CD14-positive monocyte (primary cell): Measurements from ENCODE around the gene GRIK3. TPM values are rescaled to one million over a fixed set of nuclear protein-coding genes. Genes with fewer than 3 reads are reported as not detected.
A peak's percentile ranks its signal among the peaks of the same experiment; 100 is the strongest.
"Not testable (repeated sequence)": the region's sequence is repeated elsewhere in the genome, so short reads cannot be mapped to it uniquely, and the experiment has no call there.

ENCODE experiments used
- DNase-seq, 3 donors: peaks; one replicate each; pipeline ENCODE4 v3.0.0-alpha.2; 2011 to 2022
- H2AFZ ChIP-seq: 2 replicates; pipeline ENCODE4 v1.6.0; 2012; ENCODE audit warnings: mild to moderate bottlenecking, low read depth, low read length, inconsistent platforms; ENCODE audit not compliant: insufficient read depth, poor library complexity, severe bottlenecking
- H3K27ac ChIP-seq, 2 donors: 1 replicate in 1 of 2; 2 replicates in 1 of 2; pipeline ENCODE4 v1.5.1; 2012 to 2013; ENCODE audit warnings: low read length in 2 of 2, control low read depth in 1 of 2, inconsistent platforms in 1 of 2, low read depth in 1 of 2, mild to moderate bottlenecking in 1 of 2
- H3K27me3 ChIP-seq, 2 donors: one replicate each; pipeline versions ENCODE4 v1.6.0 to v1.6.1; 2011 to 2013; ENCODE audit warnings: low read length in 2 of 2; ENCODE audit not compliant: control insufficient read depth in 2 of 2, insufficient read depth in 2 of 2
- H3K36me3 ChIP-seq, 2 donors: replicated peaks in 1 of 2; 1 replicate in 1 of 2; 2 replicates in 1 of 2; pipeline versions ENCODE4 v1.5.1 to v1.6.1; 2012 to 2013; ENCODE audit warnings: low read length in 2 of 2, control low read depth in 1 of 2, inconsistent platforms in 1 of 2, mild to moderate bottlenecking in 1 of 2; ENCODE audit not compliant: insufficient read depth in 2 of 2, control insufficient read depth in 1 of 2
- H3K4me1 ChIP-seq, 2 donors: 1 replicate in 1 of 2; 2 replicates in 1 of 2; pipeline versions ENCODE4 v1.5.1 to v1.6.1; 2012 to 2013; ENCODE audit warnings: low read length in 2 of 2, control low read depth in 1 of 2, inconsistent platforms in 1 of 2, mild to moderate bottlenecking in 1 of 2, moderate library complexity in 1 of 2; ENCODE audit not compliant: insufficient read depth in 2 of 2, control insufficient read depth in 1 of 2
- H3K4me2 ChIP-seq: replicated peaks from 2 replicates; pipeline ENCODE3; 2012; ENCODE audit warnings: low read length, moderate library complexity, mild to moderate bottlenecking; ENCODE audit not compliant: poor library complexity, severe bottlenecking; ENCODE audit errors: extremely low read depth
- H3K4me3 ChIP-seq, 3 experiments: fragments of 200-600 bp in 1 of 3; sonication (generic) in 1 of 3; replicated peaks in 1 of 3; 1 replicate in 2 of 3; 2 replicates in 1 of 3; pipeline ENCODE4 v1.5.1; 2011 to 2013; ENCODE audit warnings: low read length in 3 of 3, mild to moderate bottlenecking in 3 of 3, control low read depth in 2 of 3, low read depth in 2 of 3, inconsistent platforms in 1 of 3, moderate library complexity in 1 of 3
- H3K79me2 ChIP-seq: 2 replicates; pipeline ENCODE4 v1.6.0; 2012; ENCODE audit warnings: mild to moderate bottlenecking, control low read depth, inconsistent platforms, low read length, moderate library complexity; ENCODE audit not compliant: insufficient read depth
- H3K9ac ChIP-seq: 2 replicates; pipeline ENCODE4 v1.6.0; 2017; ENCODE audit warnings: low read length, mild to moderate bottlenecking; ENCODE audit not compliant: insufficient read depth, poor library complexity, severe bottlenecking
- H3K9me3 ChIP-seq, 2 donors: replicated peaks in 1 of 2; 1 replicate in 1 of 2; 2 replicates in 1 of 2; pipeline versions ENCODE4 v1.5.1 to v1.6.1; 2012 to 2013; ENCODE audit warnings: low read length in 2 of 2, control low read depth in 1 of 2; ENCODE audit not compliant: control insufficient read depth in 1 of 2, insufficient read depth in 1 of 2
- H4K20me1 ChIP-seq: 2 replicates; pipeline ENCODE4 v1.6.0; 2012; ENCODE audit warnings: mild to moderate bottlenecking, low read length, control low read depth, moderate library complexity; ENCODE audit not compliant: insufficient read depth
- H3K27ac Mint-ChIP-seq, 7 donors: one replicate each; pipeline ENCODE4 v1.8.0; 2020; ENCODE audit warnings: mild to moderate bottlenecking in 7 of 7, mixed read lengths in 7 of 7, moderate library complexity in 6 of 7, inconsistent platforms in 2 of 7
- H3K27me3 Mint-ChIP-seq, 3 donors: one replicate each; pipeline ENCODE4 v1.8.0; 2021 to 2022; ENCODE audit warnings: low read depth in 3 of 3, mild to moderate bottlenecking in 3 of 3, mixed read lengths in 3 of 3, moderate library complexity in 3 of 3, inconsistent platforms in 1 of 3
- H3K36me3 Mint-ChIP-seq, 2 donors: one replicate each; pipeline ENCODE4 v1.8.0; 2020; ENCODE audit warnings: mixed read lengths in 2 of 2, inconsistent platforms in 1 of 2, mild to moderate bottlenecking in 1 of 2
- H3K4me1 Mint-ChIP-seq: one replicate; pipeline ENCODE4 v1.8.0; 2020; ENCODE audit warnings: mild to moderate bottlenecking, mixed read lengths
- H3K4me3 Mint-ChIP-seq, 2 donors: one replicate each; pipeline ENCODE4 v1.8.0; 2020; ENCODE audit warnings: mild to moderate bottlenecking in 2 of 2, mixed read lengths in 2 of 2, moderate library complexity in 1 of 2
- H3K9me3 Mint-ChIP-seq, 7 donors: one replicate each; pipeline ENCODE4 v1.8.0; 2020 to 2022; ENCODE audit warnings: mixed read lengths in 7 of 7, mild to moderate bottlenecking in 6 of 7, moderate library complexity in 6 of 7, inconsistent platforms in 2 of 7
- CTCF ChIP-seq: fragments of 200-600 bp; IDR thresholded peaks from one replicate; pipeline ENCODE4 v1.8.0; 2022; ENCODE audit warnings: antibody characterized with exemption, mild to moderate bottlenecking
- WGBS: methylation state at CpG from one replicate; pipeline ENCODE4 v1.1.5; 2013; ENCODE audit warnings: missing lambda C conversion rate; ENCODE audit not compliant: insufficient coverage; 5-methylcytosine and 5-hydroxymethylcytosine counted together
- intact Hi-C, 2 donors: fragments of 100-400 bp; cut with micrococcal nuclease; formaldehyde crosslinking; loops; one replicate each; pipeline versions ENCODE4 v1.15.0 to v1.15.1; 2023
- polyA plus RNA-seq, 3 donors: library from polyadenylated mRNA; depleted of rRNA in 1 of 3; unstranded in 2 of 3; stranded (reverse) in 1 of 3; fragments of 300-500 nt in 2 of 3; fragments of >200 nt in 1 of 3; fragmentation: Illumina TruSeq in 2 of 3; gene quantifications; 1 replicate in 2 of 3; 2 replicates in 1 of 3; pipeline ENCODE4 v1.2.3, GENCODE V29; 2012 to 2021

Gene GRIK3
- polyA plus RNA-seq, 3 donors = not detected

GRCh38 chr1:36910886-36911540 is 123.3 kb downstream of the GRIK3 start:
- no peaks in the 10 kb centered on the region for H3K36me3 Mint-ChIP-seq
- H3K9me3 Mint-ChIP-seq = peaks cover 0 to 5% (median 0%) of the 10 kb centered on the region in 7 donors
- Histone ChIP-seq H3K27me3 (no peaks in the 10 kb centered on the region), H3K9me3 (no peaks in the 10 kb centered on the region), H3K4me1 (no peaks in the 10 kb centered on the region), H3K36me3 (no peaks in the 10 kb centered on the region), H4K20me1 (no peaks in the 10 kb centered on the region), H3K79me2 (no peaks in the 10 kb centered on the region), H2AFZ (no peak overlapping the region), H3K27ac (no peak overlapping the region), H3K9ac (no peak overlapping the region), H3K4me3 (no peak overlapping the region), H3K4me2 (no peak overlapping the region)
- no peak for TF ChIP-seq CTCF
- H3K27me3 Mint-ChIP-seq = peaks cover 3 to 7% (median 3%) of the 10 kb centered on the region in 3 donors
- DNase-seq = no peak
- H3K27ac Mint-ChIP-seq = no peak overlapping the region
- WGBS = 79% methylated on average over 9 of the region's 9 CpGs
- intact Hi-C loops = no loop called here
- H3K4me3 Mint-ChIP-seq = peak overlapping the region in 1 of 2 donors; percentile 3
- H3K4me1 Mint-ChIP-seq = no peaks in the 10 kb centered on the region

GRCh38 chr1:36909946-36910725 is 124.2 kb downstream of the GRIK3 start:
- peaks cover 0 to 5% (median 0%) of the 10 kb centered on the region in 7 donors for H3K9me3 Mint-ChIP-seq
- Histone ChIP-seq H3K9ac (no peak overlapping the region), H3K4me2 (no peak overlapping the region), H3K4me3 (no peak overlapping the region), H3K79me2 (no peaks in the 10 kb centered on the region), H3K27ac (no peak overlapping the region), H4K20me1 (no peaks in the 10 kb centered on the region), H3K36me3 (no peaks in the 10 kb centered on the region), H3K4me1 (no peaks in the 10 kb centered on the region), H3K27me3 (no peaks in the 10 kb centered on the region), H3K9me3 (no peaks in the 10 kb centered on the region), H2AFZ (no peak overlapping the region)
- 76% methylated on average over 5 of the region's 10 CpGs for WGBS
- H3K27ac Mint-ChIP-seq = no peak overlapping the region
- H3K4me3 Mint-ChIP-seq = no peak overlapping the region
- intact Hi-C loops = no loop called here
- no peaks in the 10 kb centered on the region for H3K36me3 Mint-ChIP-seq
- peaks cover 3 to 7% (median 3%) of the 10 kb centered on the region in 3 donors for H3K27me3 Mint-ChIP-seq
- no peak for DNase-seq
- no peaks in the 10 kb centered on the region for H3K4me1 Mint-ChIP-seq
- no peak for TF ChIP-seq CTCF

GRCh38 chr1:36909359-36909758 is 125.0 kb downstream of the GRIK3 start:
- H3K27ac ChIP-seq, H3K36me3 Mint-ChIP-seq, H3K4me3 Mint-ChIP-seq, H3K27me3 ChIP-seq, H3K27ac Mint-ChIP-seq, H3K79me2 ChIP-seq, H2AFZ ChIP-seq, H3K36me3 ChIP-seq, H3K9me3 Mint-ChIP-seq, DNase-seq, H3K9me3 ChIP-seq, H3K9ac ChIP-seq, H3K4me3 ChIP-seq, intact Hi-C loops, H3K4me1 ChIP-seq, H3K4me2 ChIP-seq, H3K27me3 Mint-ChIP-seq, H4K20me1 ChIP-seq, H3K4me1 Mint-ChIP-seq: not testable (repeated sequence)
- WGBS = 82% methylated on average over 5 of the region's 10 CpGs
